K562 (cell line): ENCODE data around the gene JPT2. TPM values are rescaled to one million over a fixed set of nuclear protein-coding genes. Genes with fewer than 3 reads are reported as not detected.

Source experiments
- ATAC-seq: fragments of 200-7000 bp; cut with Tn5 transposase; 3 replicates; pipeline ENCODE4 v1.9.1; 2020; ENCODE audit warnings: moderate library complexity
- BruUV-seq: library from RNA; stranded (reverse); fragments of 400-500 nt; replicated peaks from 2 replicates; lab custom pipeline; 2021; lab: Mats Ljungman, UMichigan
- CTCF ChIA-PET: fragments of 300-600 bp; formaldehyde crosslinking; extraction: SDS; loops from one replicate; lab custom pipeline; 2021; ENCODE audit warnings: low intra/inter-chr PET ratio; lab: Yijun Ruan, JAX
- POLR2A ChIA-PET: fragments of 300-600, 350-650 bp; sonication (Branson Sonifier 250); formaldehyde crosslinking; extraction: SDS; loops from one replicate; lab custom pipeline; 2021; ENCODE audit warnings: antibody characterized with exemption, inconsistent platforms; lab: Yijun Ruan, JAX
- DNase-seq, 4 experiments: peaks; one replicate each; pipeline versions ENCODE4 v3.0.0 to v3.0.0-alpha.2; 2011 to 2018; ENCODE audit warnings: low spot score in 3 of 4, mixed read lengths in 3 of 4; ENCODE audit errors: extremely low read depth in 1 of 4
- FAIRE-seq: peaks from 2 replicates; lab custom pipeline; 2011; peaks lifted over from hg19 to GRCh38; lab: Jason Lieb, UNC
- H2AFZ ChIP-seq: 2 replicates; pipeline ENCODE4 v1.6.0; 2011; ENCODE audit warnings: low read depth, low read length, control low read depth, inconsistent platforms
- H3K27ac ChIP-seq: fragments of 200-600 bp; 3 replicates; pipeline ENCODE4 v1.8.0; 2011; ENCODE audit warnings: low read depth, mild to moderate bottlenecking, control low read depth, inconsistent platforms, low read length, moderate library complexity, mixed read lengths; ENCODE audit errors: extremely low read depth
- H3K27me3 ChIP-seq, 2 experiments: fragments of 300-600 bp in 1 of 2; 2 replicates in 1 of 2; 3 replicates in 1 of 2; pipeline versions ENCODE4 v1.6.0 to v1.8.0; 2011; ENCODE audit warnings: inconsistent platforms in 2 of 2, low read length in 2 of 2, mild to moderate bottlenecking in 1 of 2, mixed read lengths in 1 of 2, moderate library complexity in 1 of 2; ENCODE audit not compliant: control insufficient read depth in 2 of 2, insufficient read depth in 2 of 2
- H3K36me3 ChIP-seq: fragments of 300-600 bp; 3 replicates; pipeline ENCODE4 v1.8.0; 2011; ENCODE audit warnings: mild to moderate bottlenecking, low read length, inconsistent platforms; ENCODE audit not compliant: control insufficient read depth, insufficient read depth
- H3K4me1 ChIP-seq, 2 experiments: fragments of 200-600 bp in 1 of 2; replicated peaks in 1 of 2; 2 replicates in 1 of 2; 3 replicates in 1 of 2; pipeline versions ENCODE4 v1.5.1 to v1.8.0; 2011; ENCODE audit warnings: inconsistent platforms in 2 of 2, low read length in 2 of 2, mild to moderate bottlenecking in 1 of 2, mixed read lengths in 1 of 2, moderate library complexity in 1 of 2; ENCODE audit not compliant: control insufficient read depth in 2 of 2, insufficient read depth in 2 of 2
- H3K4me2 ChIP-seq: 2 replicates; pipeline ENCODE4 v1.6.1; 2011; ENCODE audit warnings: low read length, control low read depth, inconsistent platforms, mixed read lengths; ENCODE audit not compliant: insufficient read depth
- H3K4me3 ChIP-seq: fragments of 200-600 bp; sonication (generic), shearing (Covaris generic); 2 replicates; pipeline ENCODE4 v1.5.1; 2016; ENCODE audit warnings: control low read depth, inconsistent platforms
- H3K79me2 ChIP-seq: fragments of 200-600 bp; 3 replicates; pipeline ENCODE4 v1.8.0; 2011; ENCODE audit warnings: low read length, inconsistent platforms; ENCODE audit not compliant: control insufficient read depth, insufficient read depth
- H3K9ac ChIP-seq, 2 experiments: 2 replicates each; pipeline versions ENCODE4 v1.6.0 to v1.6.1; 2011; ENCODE audit warnings: low read depth in 2 of 2, low read length in 2 of 2, control low read depth in 1 of 2, inconsistent platforms in 1 of 2, mild to moderate bottlenecking in 1 of 2, mixed read lengths in 1 of 2; ENCODE audit not compliant: insufficient read depth in 1 of 2
- H3K9me1 ChIP-seq: one replicate; pipeline ENCODE4 v1.6.0; 2011; ENCODE audit warnings: inconsistent platforms, mild to moderate bottlenecking, low read length, moderate library complexity; ENCODE audit not compliant: control insufficient read depth, insufficient read depth
- H3K9me3 ChIP-seq: replicated peaks from 2 replicates; pipeline ENCODE4 v1.5.1; 2011; ENCODE audit warnings: low read depth, low read length, inconsistent platforms; ENCODE audit not compliant: control insufficient read depth, insufficient read depth
- H4K20me1 ChIP-seq: replicated peaks from 2 replicates; pipeline ENCODE4 v1.6.1; 2011; ENCODE audit warnings: low read length, inconsistent platforms, mixed read lengths; ENCODE audit not compliant: control insufficient read depth, insufficient read depth
- BRF1 ChIP-seq: IDR thresholded peaks from 3 replicates; pipeline ENCODE4 v1.6.1; 2011; ENCODE audit warnings: borderline replicate concordance, mild to moderate bottlenecking; ENCODE audit not compliant: insufficient read length; ENCODE audit errors: extremely low read depth
- KAT7 ChIP-seq: sonication (generic); formaldehyde crosslinking; IDR thresholded peaks from 2 replicates; pipeline ENCODE4 v1.8.0; 2022; ENCODE audit warnings: missing genetic modification reagents, mild to moderate bottlenecking, borderline replicate concordance
- NR2F6 ChIP-seq: fragments of 450-650 bp; formaldehyde crosslinking; IDR thresholded peaks from 2 replicates; pipeline ENCODE4 v1.4.0; 2020; ENCODE audit warnings: mild to moderate bottlenecking
- POLR3A ChIP-seq: IDR thresholded peaks from 2 replicates; pipeline ENCODE4 v1.6.1; 2011; ENCODE audit warnings: borderline replicate concordance, mild to moderate bottlenecking, moderate library complexity; ENCODE audit not compliant: insufficient read length, insufficient read depth; ENCODE audit errors: extremely low read depth
- RBM25 ChIP-seq: fragments of 200-400 bp; formaldehyde crosslinking; IDR thresholded peaks from 2 replicates; pipeline ENCODE4 v1.6.1; 2018; ENCODE audit warnings: low read length, low read depth, moderate library complexity; ENCODE audit not compliant: severe bottlenecking
- TBP ChIP-seq: optimal IDR thresholded peaks from 2 replicates; pipeline ENCODE3; 2011; ENCODE audit warnings: low read depth, low read length, improper control_type of control experiment
- ZKSCAN1 ChIP-seq: fragments of 150-350 bp; IDR thresholded peaks from 2 replicates; pipeline ENCODE4 v1.6.1; 2016; ENCODE audit warnings: low read depth, low read length
- ZNF354B ChIP-seq: fragments of 250-450 bp; sonication (Bioruptor Pico); IDR thresholded peaks from 2 replicates; pipeline ENCODE4 v1.4.0; 2020
- WGBS: fragments of 100-300 bp; shearing (Covaris generic); methylation state at CpG from one replicate; pipeline ENCODE4 v1.1.6; 2016; ENCODE audit warnings: low coverage, mixed read lengths; ENCODE audit not compliant: insufficient coverage; ENCODE audit errors: missing lambda C conversion rate; 5-methylcytosine and 5-hydroxymethylcytosine counted together
- in situ Hi-C: fragments of 300-500 bp; cut with MboI; formaldehyde crosslinking; loops from 4 replicates; pipeline ENCODE4 v1.15.0; 2018; ENCODE audit warnings: inconsistent platforms, mixed read lengths
- intact Hi-C: fragments of 100-400 bp; cut with micrococcal nuclease; formaldehyde crosslinking; loops from 2 replicates; pipeline ENCODE4 v1.14.2; 2022
- polyA plus RNA-seq, 8 experiments: library from polyadenylated mRNA; depleted of rRNA in 4 of 8; stranded (reverse) in 5 of 8; unstranded in 3 of 8; fragments of >200 nt; fragmentation: Nextera tagmentation in 2 of 8; fragmentation: Illumina TruSeq in 1 of 8; extraction: Ambion mirVana in 2 of 8; extraction: Trizol in 1 of 8; gene quantifications; 2 replicates each; pipeline versions ENCODE4 v1.2.1 to v1.2.3, GENCODE V29; 2011 to 2014; ENCODE audit warnings: inconsistent platforms in 1 of 8, missing spikeins in 1 of 8
- total RNA-seq, 7 experiments: library from RNA; depleted of rRNA in 6 of 7; stranded (reverse); fragments of >200 nt in 6 of 7; fragmentation: Illumina TruSeq in 2 of 7; extraction: Trizol in 2 of 7; gene quantifications; 2 replicates each; pipeline versions ENCODE4 v1.2.1 to v1.2.3, GENCODE V29; 2011 to 2021; ENCODE audit warnings: low replicate concordance in 1 of 7
- TF ChIP-seq, protein P1 (sequence below): fragments of 450-650 bp; IDR thresholded peaks from 2 replicates; pipeline ENCODE4 v1.6.1; 2017; ENCODE audit warnings: antibody characterized with exemption

Gene JPT2
- total and polyA plus RNA-seq, 9 of the 15 experiments (the other 6 are each of a cell fraction or from before 2014, with no cell fraction given): 25.5 to 133 (median 106) TPM

DNA sequence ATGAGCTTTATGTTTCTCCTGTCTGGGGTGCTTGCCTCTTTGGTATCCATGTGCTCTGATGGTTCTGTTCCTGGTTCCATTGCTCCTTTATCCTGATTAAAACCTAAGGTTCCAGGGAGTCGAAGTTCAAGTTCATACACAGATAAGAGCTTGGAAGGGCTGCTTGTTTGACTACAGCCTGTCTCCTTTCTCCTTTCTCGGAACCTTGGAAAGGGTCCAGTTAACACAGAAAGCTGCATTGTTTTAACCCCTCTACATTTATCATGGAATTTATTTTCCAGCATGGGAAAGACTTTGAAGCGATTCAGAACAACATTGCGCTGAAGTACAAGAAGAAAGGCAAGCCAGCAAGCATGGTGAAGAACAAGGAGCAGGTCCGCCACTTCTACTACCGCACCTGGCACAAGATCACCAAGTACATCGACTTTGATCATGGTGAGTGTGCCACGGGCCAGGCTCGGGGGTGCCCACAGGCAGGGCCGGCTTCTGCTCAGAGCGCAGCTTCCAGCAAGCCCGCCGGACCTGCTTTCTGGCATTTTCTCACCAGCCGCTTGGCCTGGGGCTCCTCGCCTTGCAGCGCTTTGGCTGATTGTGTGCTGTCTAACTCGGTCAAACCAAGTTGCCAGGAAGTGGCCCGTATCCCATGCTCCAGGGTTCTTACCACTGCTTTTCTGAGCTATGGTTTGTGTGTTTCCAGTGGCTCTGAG lies 46.0 kb upstream of the JPT2 start:
- ChIA-PET POLR2A (interaction anchor here (0.6 to 1.7 kb wide), 5 partner anchors 9 to 134 kb away, joined by 3 to 4 read pairs (median 3); no protein-coding TSS in a partner anchor), CTCF (no interaction called here)
- Histone ChIP-seq H3K27ac (no peak overlapping the region), H3K4me3 (no peak overlapping the region), H2AFZ (no peak overlapping the region), H3K9me1 (no peaks in the 10 kb centered on the region), H3K4me2 (no peak overlapping the region), H4K20me1 (peaks cover 4% of the 10 kb centered on the region), H3K36me3 (peaks cover 92% of the 10 kb centered on the region), H3K79me2 (peaks cover 48% of the 10 kb centered on the region), H3K4me1 (peaks cover 0 to 8% of the 10 kb centered on the region in 2 experiments; a peak in 1 of 5 replicates), H3K9me3 (no peaks in the 10 kb centered on the region), H3K9ac (no peak overlapping the region), H3K27me3 (no peaks in the 10 kb centered on the region)
- intact Hi-C loops (no loop called here), in situ Hi-C loops (no loop called here)
- DNase-seq (no peak), ATAC-seq (no peak), FAIRE-seq (no peak)
- WGBS: 95% methylated on average over 17 of the region's 18 CpGs
- no TSS peak for BruUV-seq
- TF ChIP-seq RBM25: no peak
- TF ChIP-seq POLR3A: no peak
- no peak for TF ChIP-seq ZNF354B (CRISPR knock-in tag)
- TF ChIP-seq KAT7 (CRISPR knock-in tag): no peak
- no peak for TF ChIP-seq NR2F6 (CRISPR knock-in tag)
- no peak for TF ChIP-seq ZKSCAN1
- TF ChIP-seq TBP: no peak
- TF ChIP-seq, protein P1, sequence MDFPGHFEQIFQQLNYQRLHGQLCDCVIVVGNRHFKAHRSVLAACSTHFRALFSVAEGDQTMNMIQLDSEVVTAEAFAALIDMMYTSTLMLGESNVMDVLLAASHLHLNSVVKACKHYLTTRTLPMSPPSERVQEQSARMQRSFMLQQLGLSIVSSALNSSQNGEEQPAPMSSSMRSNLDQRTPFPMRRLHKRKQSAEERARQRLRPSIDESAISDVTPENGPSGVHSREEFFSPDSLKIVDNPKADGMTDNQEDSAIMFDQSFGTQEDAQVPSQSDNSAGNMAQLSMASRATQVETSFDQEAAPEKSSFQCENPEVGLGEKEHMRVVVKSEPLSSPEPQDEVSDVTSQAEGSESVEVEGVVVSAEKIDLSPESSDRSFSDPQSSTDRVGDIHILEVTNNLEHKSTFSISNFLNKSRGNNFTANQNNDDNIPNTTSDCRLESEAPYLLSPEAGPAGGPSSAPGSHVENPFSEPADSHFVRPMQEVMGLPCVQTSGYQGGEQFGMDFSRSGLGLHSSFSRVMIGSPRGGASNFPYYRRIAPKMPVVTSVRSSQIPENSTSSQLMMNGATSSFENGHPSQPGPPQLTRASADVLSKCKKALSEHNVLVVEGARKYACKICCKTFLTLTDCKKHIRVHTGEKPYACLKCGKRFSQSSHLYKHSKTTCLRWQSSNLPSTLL: no peak
- TF ChIP-seq BRF1: no peak
